Measurements from ENCODE around the gene SRMS. TPM values are rescaled to one million over a fixed set of nuclear protein-coding genes. Genes with fewer than 3 reads are reported as not detected.

The SRMS gene
- total and polyA plus RNA-seq, 2 donors from 2014 or later = 0.38 TPM; not detected in 1

GRCh38 chr20:63491635-63492230 lies 55.8 kb downstream of the SRMS start:
- intact Hi-C loops (cut with DNase I) = no loop called here
- H3K4me1 ChIP-seq (ENCODE audit: control insufficient read depth in 2 of 3, insufficient read depth in 2 of 3, low read depth in 1 of 3, low read length in 3 of 3) = no peaks in the 10 kb centered on the region
- no peaks in the 10 kb centered on the region for H3K9me3 ChIP-seq (ENCODE audit: control insufficient read depth in 2 of 3, insufficient read depth in 1 of 3, low read length in 3 of 3)
- no peak overlapping the region for H3K4me3 ChIP-seq (ENCODE audit: low read length in 3 of 3)
- no peaks in the 10 kb centered on the region for H3K36me3 ChIP-seq (ENCODE audit: control insufficient read depth in 2 of 3, insufficient read depth in 3 of 3, low read length in 3 of 3)
- TF ChIP-seq CTCF (IDR thresholded peaks at IDR 0.05; ENCODE audit: borderline replicate concordance, extremely low read depth, insufficient read depth) = no peak
- H3K9ac ChIP-seq (ENCODE audit: low read length in 3 of 3) = no peak overlapping the region
- FAIRE-seq (no peak), DNase-seq (peak in 1 of 5 donors; percentile 7)
- H3K27me3 ChIP-seq (ENCODE audit: control insufficient read depth, insufficient read depth, low read length) = peaks cover 2% of the 10 kb centered on the region
- no peak overlapping the region for H3K27ac ChIP-seq (ENCODE audit: low read depth in 2 of 2, low read length in 2 of 2)

- intact Hi-C loops (cut with DNase I) = no loop called here
- H3K9me3 ChIP-seq (ENCODE audit: control insufficient read depth in 2 of 3, insufficient read depth in 1 of 3, low read length in 3 of 3) = no peaks in the 10 kb centered on the region
- no peak for FAIRE-seq
- H3K4me3 ChIP-seq (ENCODE audit: low read length in 3 of 3) = no peak overlapping the region
- H3K27ac ChIP-seq (ENCODE audit: low read depth in 2 of 2, low read length in 2 of 2) = no peak overlapping the region
- H3K4me1 ChIP-seq (ENCODE audit: control insufficient read depth in 2 of 3, insufficient read depth in 2 of 3, low read depth in 1 of 3, low read length in 3 of 3) = no peaks in the 10 kb centered on the region
- H3K36me3 ChIP-seq (ENCODE audit: control insufficient read depth in 2 of 3, insufficient read depth in 3 of 3, low read length in 3 of 3) = no peaks in the 10 kb centered on the region
- TF ChIP-seq CTCF (IDR thresholded peaks at IDR 0.05; ENCODE audit: borderline replicate concordance, extremely low read depth, insufficient read depth) = no peak
- DNase-seq = peak in 1 of 5 donors; percentile 39
- H3K27me3 ChIP-seq (ENCODE audit: control insufficient read depth, insufficient read depth, low read length) = peaks cover 2% of the 10 kb centered on the region
- H3K9ac ChIP-seq (ENCODE audit: low read length in 3 of 3) = no peak overlapping the region
These were observed 56.5 kb downstream of the SRMS start for GRCh38 chr20:63491078-63491477.

Other genes starting within 250 kb of the SRMS start
- gene CHRNA4, start 186.4 kb downstream of the SRMS start, total RNA-seq = 0.44 TPM
- 0.67 TPM for gene CHRNA4, start 186.4 kb downstream of the SRMS start, polyA plus RNA-seq (ENCODE audit: insufficient read depth, low read depth, low replicate concordance)
- 2.2 TPM for gene KCNQ2, start 75.1 kb downstream of the SRMS start, total RNA-seq
- gene KCNQ2, start 75.1 kb downstream of the SRMS start, polyA plus RNA-seq (ENCODE audit: insufficient read depth, low read depth, low replicate concordance) = not detected
- 18.1 TPM for gene EEF1A2, start 48.7 kb downstream of the SRMS start, total RNA-seq
- gene EEF1A2, start 48.7 kb downstream of the SRMS start, polyA plus RNA-seq (ENCODE audit: insufficient read depth, low read depth, low replicate concordance) = 1.5 TPM
- gene PPDPF, start 27.0 kb downstream of the SRMS start, total RNA-seq = 578 TPM
- 961 TPM for gene PPDPF, start 27.0 kb downstream of the SRMS start, polyA plus RNA-seq (ENCODE audit: insufficient read depth, low read depth, low replicate concordance)
- gene PTK6, start 10.4 kb downstream of the SRMS start, total RNA-seq = 1.1 TPM
- 0.26 TPM for gene PTK6, start 10.4 kb downstream of the SRMS start, polyA plus RNA-seq (ENCODE audit: insufficient read depth, low read depth, low replicate concordance)
- 1.6 TPM for gene FNDC11, start 6.4 kb upstream of the SRMS start, total RNA-seq
- gene FNDC11, start 6.4 kb upstream of the SRMS start, polyA plus RNA-seq (ENCODE audit: insufficient read depth, low read depth, low replicate concordance) = 0.47 TPM
- 40.7 TPM for gene HELZ2, start 26.5 kb upstream of the SRMS start, total RNA-seq
- gene HELZ2, start 26.5 kb upstream of the SRMS start, polyA plus RNA-seq (ENCODE audit: insufficient read depth, low read depth, low replicate concordance) = 3.2 TPM
- gene GMEB2, start 79.4 kb upstream of the SRMS start, total RNA-seq = 13.4 TPM
- gene GMEB2, start 79.4 kb upstream of the SRMS start, polyA plus RNA-seq (ENCODE audit: insufficient read depth, low read depth, low replicate concordance) = 6.1 TPM
- gene STMN3, start 105.7 kb upstream of the SRMS start, total RNA-seq = 84.9 TPM
- gene STMN3, start 105.7 kb upstream of the SRMS start, polyA plus RNA-seq (ENCODE audit: insufficient read depth, low read depth, low replicate concordance) = 20.6 TPM
- 37.7 TPM for gene RTEL1, start 110.6 kb upstream of the SRMS start, total RNA-seq
- gene RTEL1, start 110.6 kb upstream of the SRMS start, polyA plus RNA-seq (ENCODE audit: insufficient read depth, low read depth, low replicate concordance) = 5.3 TPM
- gene TNFRSF6B, start 148.9 kb upstream of the SRMS start, total RNA-seq = 64.5 TPM
- gene TNFRSF6B, start 148.9 kb upstream of the SRMS start, polyA plus RNA-seq (ENCODE audit: insufficient read depth, low read depth, low replicate concordance) = 2.4 TPM
- gene ARFRP1, start 160.2 kb upstream of the SRMS start, total RNA-seq = 71.2 TPM
- gene ARFRP1, start 160.2 kb upstream of the SRMS start, polyA plus RNA-seq (ENCODE audit: insufficient read depth, low read depth, low replicate concordance) = 60.6 TPM
- 30.5 TPM for gene ZGPAT, start 160.3 kb upstream of the SRMS start, total RNA-seq
- 39.6 TPM for gene ZGPAT, start 160.3 kb upstream of the SRMS start, polyA plus RNA-seq (ENCODE audit: insufficient read depth, low read depth, low replicate concordance)
- gene LIME1, start 188.9 kb upstream of the SRMS start, total RNA-seq = 12.1 TPM
- 114 TPM for gene LIME1, start 188.9 kb upstream of the SRMS start, polyA plus RNA-seq (ENCODE audit: insufficient read depth, low read depth, low replicate concordance)
- gene SLC2A4RG, start 192.0 kb upstream of the SRMS start, total RNA-seq = 154 TPM
- gene SLC2A4RG, start 192.0 kb upstream of the SRMS start, polyA plus RNA-seq (ENCODE audit: insufficient read depth, low read depth, low replicate concordance) = 171 TPM